GM15510 (cell line): ENCODE data around the gene CLEC19A.

Source experiments
- POLR2A ChIP-seq: IDR thresholded peaks from 3 replicates; pipeline ENCODE4 v1.6.1; 2011; ENCODE audit warnings: borderline replicate concordance; ENCODE audit not compliant: insufficient read length; ENCODE audit errors: extremely low read depth

CLEC19A gene

DNA sequence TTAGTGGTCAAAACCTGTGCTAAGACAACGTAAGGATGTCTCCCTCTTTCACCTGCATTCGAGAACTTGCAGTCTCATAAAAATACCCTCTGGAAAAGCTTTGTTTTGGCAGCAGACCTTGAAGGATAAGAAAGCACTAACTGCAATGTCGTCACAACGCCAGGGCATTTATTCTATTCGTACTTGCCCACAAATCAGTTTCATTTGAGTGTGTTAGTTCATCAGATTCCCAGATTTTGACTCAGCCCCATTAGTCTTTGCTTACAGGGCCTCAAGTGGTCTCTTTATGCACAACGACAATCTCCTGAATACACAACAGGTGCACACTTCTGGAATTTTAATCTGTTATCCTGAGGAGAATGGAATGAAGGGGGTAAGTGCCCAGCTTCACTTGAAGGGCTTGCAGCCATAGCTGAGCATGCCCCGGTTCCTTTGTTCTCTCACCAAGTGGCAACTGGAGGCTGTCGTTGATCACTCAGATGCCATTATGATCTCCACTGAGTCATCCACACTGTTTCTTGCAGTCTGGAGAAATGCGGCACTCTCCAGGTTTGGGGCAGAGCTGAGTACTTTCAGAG is 58.8 kb downstream of the CLEC19A start:
- no peak for TF ChIP-seq POLR2A

DNA sequence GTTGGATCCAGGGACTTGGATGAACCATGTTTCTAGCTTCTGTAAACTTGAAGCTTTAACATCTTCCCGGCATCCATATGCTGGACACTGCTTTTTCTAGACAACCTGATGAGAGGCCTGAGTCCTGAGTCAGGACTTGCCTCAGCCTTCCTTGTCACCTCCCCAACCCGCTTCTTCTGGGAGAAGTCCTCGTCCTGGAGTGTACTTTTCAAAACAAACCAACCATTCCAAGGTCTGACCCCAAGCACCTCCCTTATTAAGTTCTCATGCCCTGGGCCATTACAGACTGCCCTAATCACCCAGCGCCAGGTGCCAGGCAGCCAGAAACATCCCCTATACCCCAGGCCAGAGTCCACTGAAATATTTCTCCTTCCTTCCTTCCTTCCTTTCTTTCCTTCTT is 59.4 kb downstream of the CLEC19A start:
- TF ChIP-seq POLR2A = no peak

DNA sequence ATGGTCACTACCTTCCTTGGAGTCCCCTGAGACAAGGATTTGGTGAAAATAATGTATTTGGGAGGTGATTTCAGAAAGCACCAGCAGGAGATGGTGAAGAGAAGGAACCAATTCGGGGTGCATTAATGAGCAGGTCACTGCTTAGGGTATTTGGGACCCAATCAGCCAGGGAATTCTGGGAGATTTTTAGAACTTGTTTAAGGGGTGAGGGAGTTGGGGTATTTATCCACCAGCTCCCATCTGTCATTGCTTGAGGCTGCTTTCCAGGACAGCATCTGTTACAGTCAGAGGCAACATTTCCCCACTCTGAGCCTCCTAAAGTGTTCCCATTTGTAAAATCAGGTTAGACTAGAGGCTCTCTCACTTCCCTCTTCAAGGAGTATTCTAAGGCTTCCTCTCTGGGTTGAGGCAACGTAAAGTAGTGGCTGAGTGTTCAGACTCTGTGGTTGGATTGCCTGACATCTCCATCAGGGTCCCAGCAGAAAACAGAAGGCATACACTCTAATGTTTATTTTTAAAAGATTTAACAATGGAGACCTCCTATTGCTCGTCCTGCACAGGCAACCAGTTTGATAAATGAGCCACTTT is 60.9 kb downstream of the CLEC19A start:
- no peak for TF ChIP-seq POLR2A

DNA sequence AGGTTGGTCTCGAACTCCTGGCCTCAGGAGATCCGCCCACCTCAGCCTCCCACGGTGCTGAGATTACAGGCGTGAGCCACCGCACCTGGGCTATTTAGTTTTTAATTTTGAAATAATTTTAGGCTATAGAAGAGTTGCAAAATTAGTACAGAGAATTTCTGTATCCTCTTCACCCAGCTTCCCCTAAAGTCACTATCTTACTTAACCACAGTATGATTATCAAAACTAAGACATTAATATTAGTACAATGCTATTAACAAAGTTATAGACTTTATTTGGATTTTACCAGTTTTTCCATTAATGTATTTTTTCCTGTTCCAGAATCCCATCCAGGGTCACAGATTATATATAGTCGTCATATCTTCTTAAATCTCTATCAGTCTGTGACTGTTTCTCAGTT is 62.6 kb downstream of the CLEC19A start:
- TF ChIP-seq POLR2A = no peak

DNA sequence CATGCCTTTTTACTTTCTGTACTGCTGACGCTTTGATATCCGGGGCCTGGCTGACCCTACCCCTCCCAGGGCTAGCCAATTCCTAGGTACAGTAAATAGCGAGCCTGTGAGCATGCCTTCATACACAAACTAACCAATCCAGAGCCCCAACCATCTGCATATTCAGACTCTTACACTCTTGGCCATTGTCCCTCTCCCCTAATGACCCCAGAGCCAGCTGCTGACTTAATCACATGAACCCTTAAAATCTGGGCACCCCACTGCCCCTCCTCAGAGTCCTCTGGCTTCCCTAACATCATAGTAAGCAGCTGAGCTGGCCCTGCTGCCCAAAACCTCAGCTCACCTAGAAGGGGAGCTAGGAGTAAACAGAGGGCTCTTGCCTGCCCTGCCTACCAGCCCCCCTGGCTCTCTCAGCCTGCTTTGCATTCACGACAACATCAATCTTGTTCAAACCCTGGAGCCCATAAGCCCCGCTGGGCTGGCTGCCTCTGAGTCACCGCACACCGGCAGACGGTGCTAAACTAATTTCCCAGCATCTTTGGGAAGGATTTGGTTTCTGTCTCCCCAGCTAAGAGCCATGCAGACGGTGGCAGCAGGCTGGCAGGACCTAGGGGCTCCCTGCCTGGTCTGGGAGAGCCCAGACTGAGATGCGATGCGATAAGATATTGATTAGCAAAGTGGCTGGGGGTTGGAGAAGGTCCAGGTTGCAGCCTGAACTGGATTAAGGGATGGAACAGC is 63.2 kb downstream of the CLEC19A start:
- no peak for TF ChIP-seq POLR2A

DNA sequence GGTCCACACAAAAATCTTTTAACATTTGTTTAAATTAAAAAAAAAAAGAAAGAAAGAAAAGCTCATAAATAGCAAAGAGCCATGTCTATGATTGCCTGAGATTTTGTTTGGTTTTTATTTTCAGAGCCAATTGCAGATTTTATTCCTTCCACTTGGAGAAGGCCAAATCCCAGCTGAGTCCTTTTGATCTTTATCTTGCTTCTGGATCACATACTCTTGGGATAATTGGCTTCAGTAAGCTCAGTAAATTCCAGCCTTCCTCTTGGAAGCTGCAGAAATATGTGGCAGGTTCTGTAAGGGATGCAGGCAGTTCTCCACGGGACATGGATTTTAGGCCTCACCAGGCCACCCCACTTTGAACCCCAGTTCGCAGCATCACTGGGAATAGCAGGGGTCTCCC is 68.8 kb downstream of the CLEC19A start:
- no peak for TF ChIP-seq POLR2A

DNA sequence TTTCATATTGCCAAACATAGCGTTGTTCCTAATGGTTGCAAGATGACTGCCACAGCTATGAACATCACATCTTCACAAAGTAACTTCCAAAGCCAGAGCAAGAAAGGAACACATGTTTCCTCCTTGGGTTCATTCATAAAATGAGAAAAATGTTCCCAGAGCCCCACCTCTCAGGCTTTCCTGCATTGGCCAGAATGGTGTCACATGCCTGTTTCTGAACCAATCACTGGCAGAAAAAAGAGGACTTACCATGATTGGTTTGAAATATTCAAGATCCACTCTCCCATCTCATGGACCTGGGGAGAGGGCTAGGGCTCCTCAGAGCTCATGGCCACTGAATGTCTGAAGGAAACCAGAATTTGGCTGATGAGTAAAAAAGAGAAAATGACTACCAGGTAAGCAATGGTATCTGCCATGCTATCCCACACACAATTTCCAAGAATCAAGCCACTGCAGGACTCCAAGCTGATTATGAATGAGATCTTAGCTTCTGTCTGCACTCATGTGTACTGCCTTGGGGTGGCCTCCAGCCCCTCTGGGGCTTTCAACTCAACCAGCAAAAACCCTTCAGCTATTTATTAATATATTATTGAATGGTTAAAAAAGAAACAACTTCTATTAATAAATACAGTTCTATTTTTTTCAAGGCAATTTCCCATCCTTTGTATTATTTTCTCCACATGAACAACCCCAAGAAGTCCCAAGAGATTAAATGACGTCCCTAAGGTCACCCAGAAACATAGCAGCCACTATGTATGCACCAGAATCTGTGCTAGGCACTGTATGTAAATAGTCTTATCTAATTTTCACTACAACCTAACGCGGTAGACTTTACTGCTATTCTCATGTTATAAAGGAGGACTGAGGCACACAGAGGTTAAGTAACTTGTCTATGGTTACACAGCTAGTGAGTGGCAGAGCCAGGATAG is 70.8 kb downstream of the CLEC19A start:
- TF ChIP-seq POLR2A = no peak

DNA sequence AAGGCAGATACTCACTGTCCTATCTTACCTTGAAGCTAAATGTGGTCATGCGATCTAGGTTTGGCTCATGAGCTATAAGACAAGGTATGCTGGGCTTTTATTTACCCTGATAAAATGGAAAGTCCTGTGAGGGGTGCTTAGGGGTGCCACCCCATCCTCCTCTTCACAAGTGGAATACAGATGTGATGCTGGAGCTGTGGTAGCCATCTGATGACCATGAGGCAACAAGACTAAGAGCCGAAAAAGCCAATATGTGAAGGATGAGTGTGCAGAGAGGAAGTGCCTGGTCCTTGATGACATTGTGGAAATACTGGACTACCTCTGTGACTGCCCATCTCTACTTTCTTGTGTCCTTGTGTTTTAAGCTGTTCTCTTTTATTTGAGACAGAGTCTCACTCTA is 74.0 kb downstream of the CLEC19A start:
- no peak for TF ChIP-seq POLR2A
